Lung (tissue), 12 donors: Measurements from ENCODE around the gene MTARC1. TPM values are rescaled to one million over a fixed set of nuclear protein-coding genes. Genes with fewer than 3 reads are reported as not detected.

Experiments
- ATAC-seq: fragments of 200-7000 bp; cut with Tn5 transposase; one replicate; pipeline ENCODE4 v1.9.1; 2020; ENCODE audit warnings: moderate number of reproducible peaks; ENCODE audit not compliant: insufficient read depth, low FRiP score
- DNase-seq, 3 donors: peaks; one replicate each; pipeline ENCODE4 v3.0.0-alpha.2; 2013 to 2017
- H3K27ac ChIP-seq, 2 donors: one replicate each; pipeline ENCODE4 v1.5.1; 2013; ENCODE audit warnings: mild to moderate bottlenecking in 2 of 2, moderate library complexity in 2 of 2, control low read depth in 1 of 2, inconsistent platforms in 1 of 2, low read depth in 1 of 2, low read length in 1 of 2
- H3K27me3 ChIP-seq, 3 donors: one replicate each; pipeline ENCODE4 v1.5.1; 2013; ENCODE audit warnings: low read length in 2 of 3; ENCODE audit not compliant: control insufficient read depth in 3 of 3, insufficient read depth in 3 of 3
- H3K36me3 ChIP-seq, 4 donors: one replicate each; pipeline ENCODE4 v1.5.1; 2013; ENCODE audit warnings: low read length in 4 of 4, mild to moderate bottlenecking in 1 of 4, moderate library complexity in 1 of 4; ENCODE audit not compliant: control insufficient read depth in 4 of 4, insufficient read depth in 4 of 4
- H3K4me1 ChIP-seq, 5 donors: one replicate each; pipeline ENCODE4 v1.5.1; 2013; ENCODE audit warnings: low read length in 5 of 5, mild to moderate bottlenecking in 2 of 5, moderate library complexity in 1 of 5; ENCODE audit not compliant: control insufficient read depth in 5 of 5, insufficient read depth in 5 of 5
- H3K4me3 ChIP-seq: one replicate; pipeline ENCODE4 v1.5.1; 2013; ENCODE audit warnings: mild to moderate bottlenecking, control low read depth, moderate library complexity
- H3K9ac ChIP-seq, 2 donors: one replicate each; pipeline ENCODE4 v1.5.1; 2013; ENCODE audit warnings: low read length in 2 of 2, control low read depth in 1 of 2; ENCODE audit not compliant: insufficient read depth in 1 of 2
- H3K9me3 ChIP-seq, 4 donors: one replicate each; pipeline ENCODE4 v1.5.1; 2013; ENCODE audit warnings: low read length in 3 of 4, mild to moderate bottlenecking in 1 of 4, moderate library complexity in 1 of 4; ENCODE audit not compliant: control insufficient read depth in 4 of 4, insufficient read depth in 3 of 4
- WGBS, 2 donors: extraction: QIAGEN DNeasy Blood & Tissue Kit; methylation state at CpG; one replicate each; pipeline ENCODE4 v1.1.7; 2013; 5-methylcytosine and 5-hydroxymethylcytosine counted together
- polyA plus RNA-seq, 2 donors: library from polyadenylated mRNA; stranded (reverse); fragments of 200-250 nt; gene quantifications; one replicate each; pipeline ENCODE4 v1.2.1, GENCODE V29; 2013
- total RNA-seq, 2 donors: library from RNA; depleted of rRNA in 1 of 2; stranded (reverse); fragments of >200 nt in 1 of 2; gene quantifications; one replicate each; pipeline ENCODE4 v1.2.1, GENCODE V29; 2014 to 2021
- TF ChIP-seq, protein P1 (sequence below): IDR thresholded peaks from 2 replicates; pipeline ENCODE4 v1.5.1; 2012; ENCODE audit warnings: mild to moderate bottlenecking; ENCODE audit errors: control extremely low read depth, extremely low read depth
- donor health status: control.
- donor health status: control.
- donor health status: Bipolar disorder and iron deficiency.
- donor health status: healthy.
- donor health status: DM: yes; HTN: yes; CAD: no.

Gene MTARC1
- total and polyA plus RNA-seq, 4 donors: 10.1 to 22.3 (median 15.7) TPM

- DNase-seq (peak; percentile 67 to 85 (median 85)), ATAC-seq (no peak)
- peaks cover 0 to 3% (median 0%) of the 10 kb centered on the region in 4 donors for H3K9me3 ChIP-seq
- no peak overlapping the region for H3K4me3 ChIP-seq
- no peak overlapping the region for H3K9ac ChIP-seq
- H3K36me3 ChIP-seq: peaks cover 0 to 2% (median 0%) of the 10 kb centered on the region in 4 donors
- H3K27me3 ChIP-seq: no peaks in the 10 kb centered on the region
- peaks cover 0 to 40% (median 8%) of the 10 kb centered on the region in 5 donors for H3K4me1 ChIP-seq
- 69 to 77% methylated on average over 4 of the region's 4 CpGs for WGBS, 2 donors
- TF ChIP-seq, protein P1, sequence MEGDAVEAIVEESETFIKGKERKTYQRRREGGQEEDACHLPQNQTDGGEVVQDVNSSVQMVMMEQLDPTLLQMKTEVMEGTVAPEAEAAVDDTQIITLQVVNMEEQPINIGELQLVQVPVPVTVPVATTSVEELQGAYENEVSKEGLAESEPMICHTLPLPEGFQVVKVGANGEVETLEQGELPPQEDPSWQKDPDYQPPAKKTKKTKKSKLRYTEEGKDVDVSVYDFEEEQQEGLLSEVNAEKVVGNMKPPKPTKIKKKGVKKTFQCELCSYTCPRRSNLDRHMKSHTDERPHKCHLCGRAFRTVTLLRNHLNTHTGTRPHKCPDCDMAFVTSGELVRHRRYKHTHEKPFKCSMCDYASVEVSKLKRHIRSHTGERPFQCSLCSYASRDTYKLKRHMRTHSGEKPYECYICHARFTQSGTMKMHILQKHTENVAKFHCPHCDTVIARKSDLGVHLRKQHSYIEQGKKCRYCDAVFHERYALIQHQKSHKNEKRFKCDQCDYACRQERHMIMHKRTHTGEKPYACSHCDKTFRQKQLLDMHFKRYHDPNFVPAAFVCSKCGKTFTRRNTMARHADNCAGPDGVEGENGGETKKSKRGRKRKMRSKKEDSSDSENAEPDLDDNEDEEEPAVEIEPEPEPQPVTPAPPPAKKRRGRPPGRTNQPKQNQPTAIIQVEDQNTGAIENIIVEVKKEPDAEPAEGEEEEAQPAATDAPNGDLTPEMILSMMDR: no peak
- peak overlapping the region in 1 of 2 donors; percentile 7 for H3K27ac ChIP-seq
Measured at GRCh38 chr1:220828179-220828490, 41.4 kb downstream of the MTARC1 start.

GRCh38 chr1:220828950-220829586 is 42.4 kb downstream of the MTARC1 start:
- TF ChIP-seq, protein P1: no peak
- DNase-seq (peak; percentile 47 to 87 (median 81)), ATAC-seq (no peak)

GRCh38 chr1:220833436-220833835 is 46.7 kb downstream of the MTARC1 start:
- TF ChIP-seq, protein P1: no peak
- H3K4me3 ChIP-seq: no peak overlapping the region
- ATAC-seq (no peak), DNase-seq (no peak)
- H3K9me3 ChIP-seq: peaks cover 0 to 3% (median 0%) of the 10 kb centered on the region in 4 donors
- H3K27me3 ChIP-seq: no peaks in the 10 kb centered on the region
- WGBS, 2 donors: 91 to 97% methylated on average over 2 of the region's 2 CpGs
- no peak overlapping the region for H3K9ac ChIP-seq
- H3K36me3 ChIP-seq: peaks cover 0 to 2% (median 0%) of the 10 kb centered on the region in 4 donors
- H3K27ac ChIP-seq: no peak overlapping the region
- H3K4me1 ChIP-seq: peaks cover 0 to 14% (median 2%) of the 10 kb centered on the region in 5 donors

More at GRCh38 chr1:220828950-220829586, 42.4 kb downstream of the MTARC1 start:
- Histone ChIP-seq H3K9ac (no peak overlapping the region), H3K27ac (no peak overlapping the region), H3K4me1 (peaks cover 0 to 40% (median 8%) of the 10 kb centered on the region in 5 donors), H3K4me3 (no peak overlapping the region), H3K27me3 (no peaks in the 10 kb centered on the region), H3K36me3 (peaks cover 0 to 2% (median 0%) of the 10 kb centered on the region in 4 donors), H3K9me3 (peaks cover 0 to 3% (median 0%) of the 10 kb centered on the region in 4 donors)
- 62 to 81% methylated on average over 4 of the region's 4 CpGs for WGBS, 2 donors
